ENCODE measurements around the gene KRTAP10-12. TPM values are rescaled to one million over a fixed set of nuclear protein-coding genes. Genes with fewer than 3 reads are reported as not detected.
A peak's percentile ranks its signal among the peaks of the same experiment; 100 is the strongest.

KRTAP10-12 gene
- total RNA-seq, 3 donors from 2014 or later: not detected

DNA sequence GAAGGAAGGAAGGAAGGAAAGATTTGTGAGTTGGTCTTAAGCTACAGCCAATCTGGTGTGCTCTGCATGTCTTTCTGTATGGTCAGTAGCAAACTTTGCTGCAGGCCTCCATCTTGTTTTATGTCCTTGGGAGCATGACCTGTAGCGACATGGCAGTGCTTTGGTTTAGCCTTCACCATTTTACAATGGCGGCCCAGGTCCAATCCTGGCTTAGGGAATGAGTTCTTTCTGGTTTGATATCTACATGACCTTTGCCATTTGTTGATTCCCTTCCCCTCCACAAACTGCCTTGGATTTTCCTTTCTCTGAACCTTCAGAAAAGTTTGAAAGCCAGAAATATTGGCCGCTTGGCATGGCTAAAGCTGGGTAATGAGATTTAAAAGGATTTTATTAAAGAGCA, 44.9 kb downstream of the KRTAP10-12 start:
- DNase-seq (no peak), ATAC-seq (no peak)
- no peaks in the 10 kb centered on the region for H3K4me1 ChIP-seq (ENCODE audit: low read depth)
- H3K9me3 ChIP-seq: peaks cover 10% of the 10 kb centered on the region
- TF ChIP-seq CTCF (IDR thresholded peaks at IDR 0.05): no peak
- intact Hi-C loops (cut with DNase I, micrococcal nuclease): no loop called here
- no peaks in the 10 kb centered on the region for H3K36me3 ChIP-seq (ENCODE audit: low read depth)
- H3K4me3 ChIP-seq: no peak overlapping the region

DNA sequence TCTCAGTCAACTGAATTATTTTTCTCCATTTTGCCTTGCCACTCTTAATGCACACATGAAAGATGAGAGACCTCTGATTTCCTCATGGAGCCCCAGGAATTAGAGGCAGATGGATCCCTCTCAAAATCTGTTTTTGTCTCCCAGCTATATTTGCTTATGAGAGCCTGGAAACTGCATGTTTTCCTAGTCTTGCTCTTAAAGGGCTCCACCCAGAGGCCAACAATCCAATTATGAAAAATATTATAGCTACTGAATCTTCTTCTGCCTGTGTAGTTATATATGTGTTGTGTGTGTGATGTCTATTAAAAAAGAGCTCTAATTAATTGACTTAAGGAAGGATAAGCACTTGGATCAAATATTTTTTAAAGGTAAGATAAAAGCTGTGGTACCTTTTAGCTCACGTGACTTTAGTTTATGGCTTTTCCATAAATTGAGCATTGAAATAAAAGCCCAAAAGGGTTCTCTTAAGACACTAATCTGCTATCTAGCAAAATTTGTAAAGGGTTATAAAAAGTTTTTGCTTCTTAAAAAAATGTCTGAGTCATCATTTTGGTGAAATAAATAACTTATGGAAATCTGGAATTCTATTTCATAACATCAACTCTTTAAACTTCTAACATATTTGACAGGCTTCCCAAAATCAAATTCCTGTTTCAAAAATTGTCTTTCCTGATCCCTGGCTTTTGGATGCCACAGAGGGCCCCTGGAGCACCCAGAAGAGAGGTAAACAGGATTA, 45.6 kb downstream of the KRTAP10-12 start:
- ATAC-seq (no peak), DNase-seq (peak in 1 of 3 donors; percentile 19)
- Histone ChIP-seq H3K4me1 (ENCODE audit: low read depth) (no peaks in the 10 kb centered on the region), H3K9me3 (peaks cover 9% of the 10 kb centered on the region), H3K4me3 (no peak overlapping the region), H3K36me3 (ENCODE audit: low read depth) (no peaks in the 10 kb centered on the region)
- no peak for TF ChIP-seq CTCF (IDR thresholded peaks at IDR 0.05)
- intact Hi-C loops (cut with DNase I, micrococcal nuclease): no loop called here

Other genes with a start within 250 kb of the KRTAP10-12 start
- gene LRRC3, start 241.7 kb upstream of the KRTAP10-12 start, total RNA-seq: 10 to 100 TPM in 1 of 3 donors, 1 to 10 TPM in 2; 2.1 to 17.9 (median 2.7) TPM
- gene KRTAP10-1, start 157.0 kb upstream of the KRTAP10-12 start, total RNA-seq: not detected
- gene KRTAP10-2, start 145.7 kb upstream of the KRTAP10-12 start, total RNA-seq: not detected
- not detected for gene KRTAP10-3, start 138.4 kb upstream of the KRTAP10-12 start, total RNA-seq
- gene KRTAP10-4, start 123.4 kb upstream of the KRTAP10-12 start, total RNA-seq: not detected
- gene KRTAP10-5, start 116.6 kb upstream of the KRTAP10-12 start, total RNA-seq: not detected
- not detected for gene KRTAP10-6, start 104.7 kb upstream of the KRTAP10-12 start, total RNA-seq
- gene KRTAP10-7, start 96.6 kb upstream of the KRTAP10-12 start, total RNA-seq: not detected
- not detected for gene KRTAP10-8, start 85.1 kb upstream of the KRTAP10-12 start, total RNA-seq
- gene KRTAP10-9, start 70.1 kb upstream of the KRTAP10-12 start, total RNA-seq: not detected
- gene KRTAP10-10, start 59.8 kb upstream of the KRTAP10-12 start, total RNA-seq: not detected
- not detected for gene KRTAP10-11, start 50.8 kb upstream of the KRTAP10-12 start, total RNA-seq
- not detected for gene KRTAP12-4, start 42.5 kb upstream of the KRTAP10-12 start, total RNA-seq
- not detected for gene KRTAP12-3, start 39.2 kb upstream of the KRTAP10-12 start, total RNA-seq
- gene KRTAP12-2, start 30.2 kb upstream of the KRTAP10-12 start, total RNA-seq: not detected
- gene KRTAP12-1, start 15.0 kb upstream of the KRTAP10-12 start, total RNA-seq: not detected
- under 1 TPM in 1 of 3 donors, not detected in 2; 0.28 TPM for gene TSPEAR, start 14.4 kb downstream of the KRTAP10-12 start, total RNA-seq
- gene UBE2G2, start 104.6 kb downstream of the KRTAP10-12 start, total RNA-seq: 10 to 100 TPM; 64.2 to 85.4 (median 66.8) TPM
- 10 to 100 TPM; 68.9 to 76.9 (median 69.4) TPM for gene SUMO3, start 120.9 kb downstream of the KRTAP10-12 start, total RNA-seq
- 100 to 1,000 TPM; 202 to 391 (median 286) TPM for gene PTTG1IP, start 176.5 kb downstream of the KRTAP10-12 start, total RNA-seq
- 10 to 100 TPM; 10.8 to 52.3 (median 51.1) TPM for gene ITGB2, start 223.7 kb downstream of the KRTAP10-12 start, total RNA-seq
- gene SLX9, start 242.9 kb downstream of the KRTAP10-12 start, total RNA-seq: 10 to 100 TPM; 19.8 to 42.2 (median 20.9) TPM